Measurements from ENCODE around the gene ZNF407.

The ZNF407 gene

GRCh38 chr18:74942319-74942910 is 344.7 kb downstream of the ZNF407 start:
- H4K20me1 ChIP-seq: 0 out of 22 replicates have a peak, but pooled peaks cover 0 to 2% (median 0%) of the 10 kb centered on the region in 11 experiments
- no peaks in the 10 kb centered on the region for H3K27me3 ChIP-seq
- H3K4me1 ChIP-seq: peaks cover 10 to 19% (median 18%) of the 10 kb centered on the region in 10 experiments
- no peak overlapping the region; a peak in 1 of 22 replicates for H3K9ac ChIP-seq
- H3K9me3 ChIP-seq (replicated peaks in 1 of 11): 0 out of 22 replicates have a peak, but pooled peaks cover 0 to 4% (median 0%) of the 10 kb centered on the region in 11 experiments
- no peak overlapping the region for H3K4me3 ChIP-seq
- peaks cover 0 to 30% (median 0%) of the 10 kb centered on the region in 11 experiments; a peak in 5 of 22 replicates for H3K36me3 ChIP-seq
- H3K27ac ChIP-seq: peak overlapping the region in 3 of 11 experiments; percentile 23 to 29 (median 28); a peak in 2 of 22 replicates
- TF ChIP-seq Cebpa-rat (IDR thresholded peaks at IDR 0.05): no peak
- peak overlapping the region; percentile 23 to 76 (median 60); a peak in 21 of 22 replicates for H3K4me2 ChIP-seq

- Histone ChIP-seq H3K4me3 (no peak overlapping the region), H3K27ac (no peak overlapping the region), H3K36me3 (peaks cover 0 to 30% (median 0%) of the 10 kb centered on the region in 11 experiments; a peak in 5 of 22 replicates), H3K27me3 (no peaks in the 10 kb centered on the region), H3K9me3 (replicated peaks in 1 of 11) (0 out of 22 replicates have a peak, but pooled peaks cover 0 to 4% (median 0%) of the 10 kb centered on the region in 11 experiments), H3K4me2 (no peak overlapping the region), H3K9ac (no peak overlapping the region), H3K4me1 (peaks cover 10 to 19% (median 18%) of the 10 kb centered on the region in 10 experiments), H4K20me1 (0 out of 22 replicates have a peak, but pooled peaks cover 0 to 4% (median 0%) of the 10 kb centered on the region in 11 experiments)
- TF ChIP-seq Cebpa-rat (IDR thresholded peaks at IDR 0.05): no peak
These were observed 347.0 kb downstream of the ZNF407 start for GRCh38 chr18:74944676-74945075.

DNA sequence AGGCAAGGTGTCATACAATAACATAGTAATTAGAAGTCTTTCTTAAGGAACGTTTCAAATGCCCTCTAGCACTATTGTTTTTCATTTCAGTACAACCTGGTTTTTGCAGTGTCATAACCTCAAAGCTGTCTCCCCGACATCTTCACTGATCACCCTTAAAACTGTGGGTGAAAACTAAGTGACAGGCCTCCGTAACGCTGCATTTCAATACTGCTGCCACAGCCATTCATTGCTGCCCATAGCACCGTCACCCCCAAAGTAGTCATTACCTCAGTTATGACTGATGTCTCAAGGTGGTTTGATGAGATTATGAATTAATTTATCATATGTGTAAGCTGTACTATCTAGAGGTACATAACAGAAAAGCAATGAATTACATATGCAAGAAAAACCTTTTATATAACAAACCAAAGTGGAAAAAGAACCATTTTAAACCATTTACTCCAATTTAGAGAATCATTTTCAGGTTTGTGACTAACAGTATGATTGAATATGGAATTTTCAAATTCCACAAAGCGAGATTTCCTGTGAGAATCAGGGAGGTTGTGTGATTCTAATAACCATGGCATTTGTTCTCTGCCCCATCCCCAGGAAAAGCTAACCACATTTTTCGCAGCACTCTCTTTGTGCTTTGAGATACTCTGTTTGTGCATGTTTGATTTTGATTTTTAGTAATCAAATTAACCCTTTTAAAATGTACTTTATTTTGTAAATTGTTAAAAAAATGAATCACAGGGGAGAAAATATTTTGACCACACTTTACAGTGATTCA is 348.3 kb downstream of the ZNF407 start:
- H3K9ac ChIP-seq: no peak overlapping the region
- no peaks in the 10 kb centered on the region for H3K27me3 ChIP-seq
- H3K4me1 ChIP-seq: peaks cover 10 to 19% (median 18%) of the 10 kb centered on the region in 10 experiments
- no peak overlapping the region for H3K27ac ChIP-seq
- no peak overlapping the region for H3K4me3 ChIP-seq
- H3K4me2 ChIP-seq: no peak overlapping the region
- TF ChIP-seq Cebpa-rat (IDR thresholded peaks at IDR 0.05): no peak
- peaks cover 0 to 25% (median 0%) of the 10 kb centered on the region in 11 experiments; a peak in 3 of 22 replicates for H3K36me3 ChIP-seq
- H3K9me3 ChIP-seq (replicated peaks in 1 of 11): no peaks in the 10 kb centered on the region
- 0 out of 22 replicates have a peak, but pooled peaks cover 0 to 4% (median 0%) of the 10 kb centered on the region in 11 experiments for H4K20me1 ChIP-seq

DNA sequence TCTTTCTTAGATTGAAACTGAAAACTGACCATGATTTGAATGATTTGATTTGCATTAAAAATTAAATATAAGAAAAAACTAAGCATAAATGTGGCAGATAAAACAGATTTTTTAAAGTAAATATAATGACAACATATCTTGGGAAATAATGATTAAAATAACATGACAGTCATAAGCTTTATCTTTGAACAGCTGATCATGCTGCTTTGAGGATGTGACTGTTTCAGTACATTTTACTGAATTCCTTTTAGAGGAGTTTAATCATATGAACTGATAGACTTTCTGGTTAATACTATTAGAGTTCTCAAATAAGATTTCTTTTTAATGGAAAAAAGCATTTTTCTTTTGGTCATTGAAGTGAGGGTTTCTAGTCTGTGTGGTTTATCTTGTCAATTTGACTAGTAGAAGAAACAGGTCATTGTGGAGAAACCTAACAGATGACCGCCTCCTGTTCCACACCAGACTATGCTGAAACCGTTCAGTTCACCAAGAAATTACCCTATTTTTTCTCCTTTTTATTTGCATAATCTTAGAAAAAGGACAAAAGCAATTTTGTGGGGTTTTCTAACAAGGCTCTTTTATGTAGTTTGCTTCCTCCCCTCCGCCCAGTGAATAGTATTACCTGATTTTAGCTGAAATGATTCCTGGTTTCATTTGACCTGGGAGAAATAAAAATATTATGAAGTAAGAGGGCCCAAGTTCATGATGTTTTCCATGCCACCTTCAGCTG is 349.1 kb downstream of the ZNF407 start:
- Histone ChIP-seq H3K4me3 (no peak overlapping the region), H3K4me2 (no peak overlapping the region), H3K36me3 (peaks cover 0 to 20% (median 0%) of the 10 kb centered on the region in 11 experiments; a peak in 3 of 22 replicates), H3K4me1 (peaks cover 9 to 16% (median 15%) of the 10 kb centered on the region in 10 experiments), H3K9me3 (replicated peaks in 1 of 11) (no peaks in the 10 kb centered on the region), H3K9ac (no peak overlapping the region), H3K27me3 (no peaks in the 10 kb centered on the region), H4K20me1 (0 out of 22 replicates have a peak, but pooled peaks cover 0 to 4% (median 0%) of the 10 kb centered on the region in 11 experiments), H3K27ac (no peak overlapping the region)
- no peak for TF ChIP-seq Cebpa-rat (IDR thresholded peaks at IDR 0.05)

DNA sequence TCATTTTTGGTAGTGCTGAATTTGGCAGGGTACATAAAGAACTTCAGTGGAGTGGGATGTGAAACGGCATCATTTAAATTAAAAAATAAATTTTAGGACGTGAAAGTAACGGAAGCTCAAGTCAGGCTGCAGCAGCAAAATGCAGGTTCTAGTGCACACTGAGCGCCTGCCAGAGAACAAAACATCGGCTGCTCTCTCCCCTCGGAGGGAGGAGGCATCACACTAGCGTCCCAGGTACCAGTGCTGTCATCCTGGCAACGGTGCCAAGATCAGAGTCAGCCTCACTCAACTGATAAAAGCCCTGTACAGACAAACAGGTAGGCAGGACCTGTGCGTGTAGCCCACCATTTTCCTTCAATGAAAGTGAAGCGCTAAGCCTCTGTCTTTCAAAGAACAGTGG is 349.7 kb downstream of the ZNF407 start:
- Histone ChIP-seq H3K27ac (no peak overlapping the region), H3K4me3 (no peak overlapping the region), H3K4me2 (no peak overlapping the region), H3K9me3 (replicated peaks in 1 of 11) (no peaks in the 10 kb centered on the region), H3K36me3 (peaks cover 0 to 23% (median 0%) of the 10 kb centered on the region in 11 experiments; a peak in 4 of 22 replicates), H3K9ac (no peak overlapping the region), H3K4me1 (peaks cover 3 to 10% (median 9%) of the 10 kb centered on the region in 10 experiments), H3K27me3 (no peaks in the 10 kb centered on the region), H4K20me1 (0 out of 22 replicates have a peak, but pooled peaks cover 0 to 4% (median 0%) of the 10 kb centered on the region in 11 experiments)
- no peak for TF ChIP-seq Cebpa-rat (IDR thresholded peaks at IDR 0.05)

- Histone ChIP-seq H3K36me3 (peaks cover 0 to 24% (median 0%) of the 10 kb centered on the region in 11 experiments; a peak in 5 of 22 replicates), H3K27ac (no peak overlapping the region), H3K4me1 (peaks cover 0 to 6% (median 4%) of the 10 kb centered on the region in 10 experiments; a peak in 17 of 20 replicates), H3K27me3 (no peaks in the 10 kb centered on the region), H3K4me3 (no peak overlapping the region), H3K9ac (no peak overlapping the region), H3K9me3 (replicated peaks in 1 of 11) (no peaks in the 10 kb centered on the region), H4K20me1 (0 out of 22 replicates have a peak, but pooled peaks cover 0 to 4% (median 0%) of the 10 kb centered on the region in 11 experiments), H3K4me2 (no peak overlapping the region)
- no peak for TF ChIP-seq Cebpa-rat (IDR thresholded peaks at IDR 0.05)
These were observed 350.2 kb downstream of the ZNF407 start for GRCh38 chr18:74947875-74948274.

GRCh38 chr18:74949611-74950010 is 351.9 kb downstream of the ZNF407 start:
- no peak overlapping the region for H3K4me3 ChIP-seq
- no peak overlapping the region for H3K4me2 ChIP-seq
- H3K9ac ChIP-seq: no peak overlapping the region
- 0 out of 22 replicates have a peak, but pooled peaks cover 0 to 4% (median 0%) of the 10 kb centered on the region in 11 experiments for H4K20me1 ChIP-seq
- no peaks in the 10 kb centered on the region for H3K9me3 ChIP-seq (replicated peaks in 1 of 11)
- no peak for TF ChIP-seq Cebpa-rat (IDR thresholded peaks at IDR 0.05)
- no peaks in the 10 kb centered on the region for H3K27me3 ChIP-seq
- no peak overlapping the region for H3K27ac ChIP-seq
- H3K4me1 ChIP-seq: no peaks in the 10 kb centered on the region
- peaks cover 0 to 31% (median 0%) of the 10 kb centered on the region in 11 experiments; a peak in 5 of 22 replicates for H3K36me3 ChIP-seq

DNA sequence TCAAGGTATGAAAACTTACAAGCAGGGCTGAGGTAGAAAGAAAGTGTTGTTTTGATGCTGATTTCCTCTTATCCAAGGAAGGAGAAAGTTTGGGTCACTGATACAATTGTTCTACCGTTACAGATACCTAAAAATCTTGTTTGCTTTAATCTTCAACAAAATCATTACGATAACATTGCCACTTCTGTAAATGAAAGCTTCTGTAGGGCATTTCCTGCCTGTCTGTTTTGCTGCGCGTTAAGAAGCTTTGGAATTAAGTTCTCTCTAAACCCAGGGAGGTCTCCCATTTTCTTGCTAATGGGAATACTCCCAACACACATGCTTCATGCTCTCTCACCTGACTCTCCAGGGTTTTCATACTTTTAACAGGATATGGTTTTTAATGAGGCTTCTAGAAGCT is 352.8 kb downstream of the ZNF407 start:
- H3K4me3 ChIP-seq: no peak overlapping the region
- no peak for TF ChIP-seq Cebpa-rat (IDR thresholded peaks at IDR 0.05)
- H3K4me2 ChIP-seq: no peak overlapping the region
- H3K27me3 ChIP-seq: no peaks in the 10 kb centered on the region
- H4K20me1 ChIP-seq: 0 out of 22 replicates have a peak, but pooled peaks cover 0 to 4% (median 0%) of the 10 kb centered on the region in 11 experiments
- H3K9ac ChIP-seq: no peak overlapping the region
- no peak overlapping the region for H3K27ac ChIP-seq
- H3K36me3 ChIP-seq: peaks cover 0 to 31% (median 0%) of the 10 kb centered on the region in 11 experiments; a peak in 5 of 22 replicates
- peaks cover 0 to 3% (median 0%) of the 10 kb centered on the region in 10 experiments; a peak in 2 of 20 replicates for H3K4me1 ChIP-seq
- no peaks in the 10 kb centered on the region for H3K9me3 ChIP-seq (replicated peaks in 1 of 11)

Data from BLaER1 treated with 17β-estradiol and CSF1 and Interleukin-3, amounts not matched to agents 10 nM and 100 nM (cell line).